DOHH2 (cell line): ENCODE data around the gene NTNG2.
A peak's percentile ranks its signal among the peaks of the same experiment; 100 is the strongest.

ENCODE experiments used
- H3F3A ChIP-seq: fragments of 200-600 bp; sonication (generic), shearing (Covaris generic); 2 replicates; pipeline ENCODE4 v1.6.0; 2016; ENCODE audit warnings: antibody characterized with exemption, mild to moderate bottlenecking; ENCODE audit not compliant: control insufficient read depth, insufficient read depth
- H3K27ac ChIP-seq: fragments of 200-600 bp; sonication (generic); 2 replicates; pipeline ENCODE4 v1.5.1; 2014; ENCODE audit warnings: low read depth, mild to moderate bottlenecking, low read length, moderate library complexity
- H3K27me3 ChIP-seq: fragments of 200-600 bp; sonication (generic); 2 replicates; pipeline ENCODE4 v1.6.1; 2014; ENCODE audit warnings: mild to moderate bottlenecking, low read length, mixed read lengths; ENCODE audit not compliant: control insufficient read depth
- H3K36me3 ChIP-seq: fragments of 200-600 bp; sonication (generic); 2 replicates; pipeline ENCODE4 v1.6.1; 2014; ENCODE audit warnings: mild to moderate bottlenecking, low read length, moderate library complexity, mixed read lengths; ENCODE audit not compliant: control insufficient read depth
- H3K4me1 ChIP-seq: fragments of 200-600 bp; sonication (generic); 2 replicates; pipeline ENCODE4 v1.6.1; 2014; ENCODE audit warnings: mild to moderate bottlenecking, low read length, mixed read lengths; ENCODE audit not compliant: control insufficient read depth
- H3K4me2 ChIP-seq: fragments of 200-600 bp; sonication (generic); 2 replicates; pipeline ENCODE4 v1.6.0; 2014; ENCODE audit warnings: mild to moderate bottlenecking, low read length, moderate library complexity
- H3K4me3 ChIP-seq: fragments of 200-600 bp; sonication (generic); 2 replicates; pipeline ENCODE4 v1.5.1; 2014; ENCODE audit warnings: mild to moderate bottlenecking, low read length, mixed read lengths
- H3K79me2 ChIP-seq: fragments of 200-600 bp; sonication (generic); 2 replicates; pipeline ENCODE4 v1.6.1; 2014; ENCODE audit warnings: mild to moderate bottlenecking, low read length, mixed read lengths; ENCODE audit not compliant: control insufficient read depth
- H3K9me2 ChIP-seq: fragments of 200-600 bp; sonication (generic); replicated peaks from 2 replicates; pipeline ENCODE4 v1.6.1; 2014; ENCODE audit warnings: mild to moderate bottlenecking, low read length, mixed read lengths; ENCODE audit not compliant: control insufficient read depth
- H3K9me3 ChIP-seq: fragments of 200-600 bp; sonication (generic); 2 replicates; pipeline ENCODE4 v1.6.1; 2014; ENCODE audit warnings: antibody characterized with exemption, low read length, mixed read lengths; ENCODE audit not compliant: control insufficient read depth, insufficient read depth
- H4K20me1 ChIP-seq: fragments of 200-600 bp; sonication (generic); 2 replicates; pipeline ENCODE4 v1.6.0; 2014; ENCODE audit warnings: low read depth, mild to moderate bottlenecking, antibody characterized with exemption, low read length, moderate library complexity; ENCODE audit not compliant: control insufficient read depth, insufficient read depth
- CTCF ChIP-seq: fragments of 200-600 bp; sonication (generic); IDR thresholded peaks from one replicate; pipeline ENCODE4 v1.5.1; 2014; ENCODE audit warnings: antibody characterized with exemption, mild to moderate bottlenecking, low read depth, low read length; ENCODE audit not compliant: poor library complexity, severe bottlenecking
- EZH2phosphoT487 ChIP-seq: fragments of 200-600 bp; sonication (generic); IDR thresholded peaks from 2 replicates; pipeline ENCODE4 v1.6.1; 2017; ENCODE audit warnings: borderline replicate concordance, mild to moderate bottlenecking, antibody characterized with exemption, low read length, moderate library complexity, mixed read lengths

Gene NTNG2

GRCh38 chr9:132241840-132242620 lies 80.2 kb downstream of the NTNG2 start:
- H3K27me3 ChIP-seq, result peaks cover 56% of the 10 kb centered on the region
- H3K27ac ChIP-seq, result no peak overlapping the region
- peak overlapping the region; percentile 98 for H3K4me2 ChIP-seq

GRCh38 chr9:132242621-132243155 lies 80.8 kb downstream of the NTNG2 start:
- Histone ChIP-seq H3K4me3 (peak overlapping the region; percentile 76), H3K27ac (no peak overlapping the region), H3K9me2 (no peaks in the 10 kb centered on the region), H3K27me3 (peaks cover 56% of the 10 kb centered on the region), H3K79me2 (no peaks in the 10 kb centered on the region), H3K36me3 (no peaks in the 10 kb centered on the region), H3K9me3 (no peaks in the 10 kb centered on the region), H3K4me2 (peak overlapping the region; percentile 98), H3K4me1 (peaks cover 20% of the 10 kb centered on the region), H4K20me1 (no peaks in the 10 kb centered on the region), H3F3A (no peaks in the 10 kb centered on the region)
- TF ChIP-seq CTCF, result no peak
- no peak for TF ChIP-seq EZH2phosphoT487

More at GRCh38 chr9:132241840-132242620, 80.2 kb downstream of the NTNG2 start:
- no peaks in the 10 kb centered on the region for H3K79me2 ChIP-seq
- H3F3A ChIP-seq, result no peaks in the 10 kb centered on the region
- TF ChIP-seq CTCF (no peak), EZH2phosphoT487 (no peak; the same call in 1 of the 2 replicates)
- H3K9me3 ChIP-seq, result no peaks in the 10 kb centered on the region
- peak overlapping the region; percentile 76 for H3K4me3 ChIP-seq
- H3K4me1 ChIP-seq, result peaks cover 20% of the 10 kb centered on the region
- H3K36me3 ChIP-seq, result no peaks in the 10 kb centered on the region
- no peaks in the 10 kb centered on the region for H4K20me1 ChIP-seq
- H3K9me2 ChIP-seq, result no peaks in the 10 kb centered on the region

GRCh38 chr9:132243156-132244074 lies 81.6 kb downstream of the NTNG2 start:
- Histone ChIP-seq H3K9me3 (no peaks in the 10 kb centered on the region), H3K79me2 (no peaks in the 10 kb centered on the region)

More at GRCh38 chr9:132243156-132244074, 81.6 kb downstream of the NTNG2 start:
- Histone ChIP-seq H3K27ac (no peak overlapping the region), H3K36me3 (no peaks in the 10 kb centered on the region), H3K9me2 (no peaks in the 10 kb centered on the region), H3K4me1 (peaks cover 20% of the 10 kb centered on the region), H4K20me1 (no peaks in the 10 kb centered on the region), H3K4me3 (no peak overlapping the region), H3K4me2 (peak overlapping the region; percentile 98; the same call in 1 of the 2 replicates), H3F3A (no peaks in the 10 kb centered on the region), H3K27me3 (peaks cover 56% of the 10 kb centered on the region)
- TF ChIP-seq EZH2phosphoT487 (no peak), CTCF (no peak)
